ENCODE data around the gene SLC38A1. TPM values are rescaled to one million over a fixed set of nuclear protein-coding genes. Genes with fewer than 3 reads are reported as not detected.

The SLC38A1 gene
- total and polyA plus RNA-seq, 11 donors: 41.5 to 250 (median 157) TPM

GRCh38 chr12:46246021-46246700 is 22.7 kb downstream of the SLC38A1 start:
- no peaks in the 10 kb centered on the region for H3K27me3 ChIP-seq
- WGBS, 4 donors: 66 to 75% (median 73%) methylated on average over 12 to 15 of the region's 15 CpGs
- peaks cover 0 to 6% (median 0%) of the 10 kb centered on the region in 9 donors for H3K36me3 ChIP-seq
- no peak overlapping the region for H3K4me3 ChIP-seq
- H3K27ac ChIP-seq: no peak overlapping the region
- ATAC-seq: no peak
- intact Hi-C loops (cut with DNase I): no loop called here
- H3K4me1 ChIP-seq: peaks cover 0 to 15% (median 0%) of the 10 kb centered on the region in 12 donors
- no peak for DNase-seq
- H3K9me3 ChIP-seq: peaks cover 0 to 12% (median 2%) of the 10 kb centered on the region in 12 donors
- TF ChIP-seq CTCF (IDR thresholded peaks at IDR 0.05) (no peak), POLR2A (IDR thresholded peaks at IDR 0.05) (no peak)

- TF ChIP-seq CTCF (IDR thresholded peaks at IDR 0.05): no peak
- no peak for TF ChIP-seq POLR2A (IDR thresholded peaks at IDR 0.05)
- H3K27me3 ChIP-seq: no peaks in the 10 kb centered on the region
- DNase-seq (no peak), ATAC-seq (no peak)
- H3K4me3 ChIP-seq: no peak overlapping the region
- H3K9me3 ChIP-seq: peaks cover 0 to 12% (median 0%) of the 10 kb centered on the region in 12 donors
- intact Hi-C loops (cut with DNase I): no loop called here
- peaks cover 0 to 15% (median 0%) of the 10 kb centered on the region in 12 donors for H3K4me1 ChIP-seq
- no peak overlapping the region for H3K27ac ChIP-seq
- peaks cover 0 to 7% (median 0%) of the 10 kb centered on the region in 9 donors for H3K36me3 ChIP-seq
Measured at GRCh38 chr12:46244997-46245396, 23.8 kb downstream of the SLC38A1 start.

GRCh38 chr12:46244273-46244915 is 24.4 kb downstream of the SLC38A1 start:
- intact Hi-C loops (cut with DNase I): no loop called here
- peaks cover 0 to 7% (median 0%) of the 10 kb centered on the region in 9 donors for H3K36me3 ChIP-seq
- TF ChIP-seq CTCF (IDR thresholded peaks at IDR 0.05) (no peak), POLR2A (IDR thresholded peaks at IDR 0.05) (no peak)
- no peak overlapping the region for H3K4me3 ChIP-seq
- peaks cover 0 to 12% (median 0%) of the 10 kb centered on the region in 12 donors for H3K9me3 ChIP-seq
- H3K27ac ChIP-seq: no peak overlapping the region
- DNase-seq: no peak
- no peaks in the 10 kb centered on the region for H3K27me3 ChIP-seq
- peaks cover 0 to 15% (median 0%) of the 10 kb centered on the region in 12 donors for H3K4me1 ChIP-seq
- WGBS, 4 donors: 86 to 96% (median 94%) methylated on average over 1 of the region's 1 CpG
- ATAC-seq: peak in 2 of 4 donors; percentile 16 to 24

- TF ChIP-seq POLR2A (IDR thresholded peaks at IDR 0.05) (no peak), CTCF (IDR thresholded peaks at IDR 0.05) (no peak)
- ATAC-seq: no peak
- peaks cover 0 to 15% (median 0%) of the 10 kb centered on the region in 12 donors for H3K4me1 ChIP-seq
- H3K27ac ChIP-seq: no peak overlapping the region
- no peak overlapping the region for H3K4me3 ChIP-seq
- intact Hi-C loops (cut with DNase I): no loop called here
- 79 to 89% (median 86%) methylated on average over 2 of the region's 2 CpGs for WGBS, 4 donors
- peaks cover 0 to 15% (median 0%) of the 10 kb centered on the region in 9 donors for H3K36me3 ChIP-seq
- peaks cover 0 to 7% (median 0%) of the 10 kb centered on the region in 12 donors for H3K9me3 ChIP-seq
- DNase-seq: no peak
- no peaks in the 10 kb centered on the region for H3K27me3 ChIP-seq
Measured at GRCh38 chr12:46242569-46242968, 26.3 kb downstream of the SLC38A1 start.
